Activated T-cell treated with anti-CD3 and anti-CD28 coated beads, Interleukin-2, amount 50 U/mL, for 1 hour (primary cell): Measurements from ENCODE around the gene ZFAND3.
"Not testable (repeated sequence)": the region's sequence is repeated elsewhere in the genome, so short reads cannot be mapped to it uniquely, and the experiment has no call there.

ENCODE experiments used
- DNase-seq: peaks from one replicate; pipeline ENCODE4 v3.0.0-alpha.2; 2020

Gene ZFAND3

DNA sequence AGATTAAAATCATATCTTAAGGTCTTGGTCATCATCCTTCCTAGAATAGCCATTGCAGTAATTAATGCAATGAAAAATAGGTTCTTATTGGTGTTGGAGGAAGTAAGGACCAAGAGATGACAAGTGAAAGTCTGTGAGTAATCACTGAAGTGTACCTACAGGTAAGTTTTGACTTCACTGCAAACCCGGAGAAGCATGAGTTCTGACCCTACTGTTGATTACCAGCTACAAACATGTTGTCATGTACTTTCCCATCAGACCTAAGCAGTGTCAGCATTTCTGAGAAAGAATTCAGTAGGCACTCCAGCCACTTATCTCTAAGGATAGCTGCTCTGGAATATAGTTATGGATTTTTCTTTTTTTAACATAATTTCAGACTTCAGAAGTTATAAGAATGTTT lies 280.9 kb downstream of the ZFAND3 start:
- no peak for DNase-seq

DNA sequence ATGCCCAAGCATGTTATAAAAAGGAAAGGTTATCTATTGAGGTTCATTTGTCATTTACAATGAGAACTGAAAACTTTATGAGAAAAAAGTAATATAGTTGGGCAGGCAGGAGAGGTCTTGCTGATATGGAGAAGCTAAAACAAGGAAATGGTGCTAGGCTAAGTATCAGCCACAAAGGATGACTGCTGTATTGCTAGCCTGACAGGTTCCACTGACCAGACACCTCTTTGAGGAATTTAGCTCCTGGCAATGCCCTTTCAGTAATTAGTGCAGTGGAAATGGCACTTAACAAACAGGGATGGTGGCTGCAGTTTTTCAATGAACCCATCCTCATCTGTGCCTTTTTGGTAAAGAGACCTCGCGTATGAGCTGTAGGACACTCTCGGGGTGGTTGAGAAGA lies 284.4 kb downstream of the ZFAND3 start:
- no peak for DNase-seq

DNA sequence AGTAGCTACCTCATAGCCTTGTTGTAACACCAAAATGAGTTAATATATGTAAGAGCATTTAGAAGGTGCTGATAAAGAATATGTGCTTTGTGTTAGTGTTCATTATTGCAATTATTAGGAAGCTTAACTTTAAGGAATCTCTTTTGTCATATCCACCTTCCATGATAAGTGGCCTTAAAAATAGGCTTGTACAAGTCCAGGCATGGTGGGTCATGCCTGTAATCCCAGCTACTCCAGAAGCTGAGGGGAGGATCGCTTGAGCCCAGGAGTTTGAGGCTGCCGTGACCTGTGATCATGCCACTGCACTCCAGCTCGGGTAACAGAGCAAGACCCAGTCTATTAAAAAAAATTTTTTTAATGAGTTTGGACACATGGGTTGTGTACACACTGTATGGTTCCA lies 285.5 kb downstream of the ZFAND3 start:
- no peak for DNase-seq

DNA sequence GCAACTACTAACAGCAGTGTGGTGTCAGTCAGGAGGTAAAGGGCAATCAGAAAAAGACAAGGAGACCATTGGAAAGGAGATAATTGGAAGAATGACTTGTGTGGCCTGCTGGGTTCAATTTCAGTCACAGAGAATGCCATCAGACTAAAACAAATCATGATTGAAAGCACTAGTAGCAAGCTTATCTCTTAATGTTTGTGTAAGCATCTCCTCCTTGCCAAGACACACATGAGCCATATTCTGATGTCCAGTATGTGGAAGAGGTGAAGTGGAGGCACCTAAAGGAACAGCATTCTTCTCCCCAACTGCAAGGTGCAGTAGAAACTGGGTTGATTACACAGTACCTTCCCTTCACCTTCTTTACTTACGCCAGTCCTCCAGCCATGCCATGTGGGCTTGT lies 287.5 kb downstream of the ZFAND3 start:
- DNase-seq: no peak

DNA sequence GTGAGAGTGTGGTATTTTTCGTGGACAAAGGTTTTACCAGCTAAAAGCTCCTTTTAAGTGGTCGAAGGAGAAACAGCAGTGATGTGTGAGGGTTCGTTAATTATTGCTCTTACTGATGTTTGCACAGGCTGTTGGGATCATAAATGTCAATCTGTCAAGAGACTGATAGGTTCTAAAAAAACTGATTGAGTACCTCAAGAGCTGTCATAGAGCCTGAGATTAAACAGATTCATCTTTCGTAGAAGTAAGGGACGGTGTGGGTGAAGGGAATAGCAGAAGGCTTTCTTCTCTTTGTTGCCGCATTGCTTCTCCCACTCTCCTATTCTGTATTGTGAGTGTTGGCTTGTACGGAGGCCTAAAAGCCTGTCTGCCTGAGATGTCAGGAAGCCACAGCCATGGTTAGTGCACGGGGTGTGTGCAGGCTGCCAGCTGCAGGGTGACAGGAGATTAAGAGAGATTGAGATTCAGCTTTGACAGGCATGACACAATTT lies 291.0 kb downstream of the ZFAND3 start:
- DNase-seq: no peak

DNA sequence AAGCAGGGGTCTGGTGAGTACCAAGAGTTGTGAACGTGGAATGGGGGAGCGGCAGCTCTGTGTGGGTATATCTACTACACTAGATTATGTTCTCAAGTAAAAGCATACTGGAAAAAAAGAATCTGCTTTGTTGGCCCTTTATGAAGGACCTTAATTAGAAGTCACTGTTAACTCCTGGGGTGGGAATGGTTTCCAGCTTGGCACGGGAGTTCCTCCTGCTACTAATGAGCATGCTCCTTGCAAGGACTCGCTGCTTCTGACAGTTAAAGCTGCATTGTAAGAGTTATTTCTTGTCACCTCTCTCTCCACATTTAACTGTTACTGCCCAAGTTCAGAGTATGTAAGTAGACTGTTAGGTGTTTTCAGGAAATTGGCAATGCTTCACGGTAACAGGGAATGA lies 292.7 kb downstream of the ZFAND3 start:
- no peak for DNase-seq

DNA sequence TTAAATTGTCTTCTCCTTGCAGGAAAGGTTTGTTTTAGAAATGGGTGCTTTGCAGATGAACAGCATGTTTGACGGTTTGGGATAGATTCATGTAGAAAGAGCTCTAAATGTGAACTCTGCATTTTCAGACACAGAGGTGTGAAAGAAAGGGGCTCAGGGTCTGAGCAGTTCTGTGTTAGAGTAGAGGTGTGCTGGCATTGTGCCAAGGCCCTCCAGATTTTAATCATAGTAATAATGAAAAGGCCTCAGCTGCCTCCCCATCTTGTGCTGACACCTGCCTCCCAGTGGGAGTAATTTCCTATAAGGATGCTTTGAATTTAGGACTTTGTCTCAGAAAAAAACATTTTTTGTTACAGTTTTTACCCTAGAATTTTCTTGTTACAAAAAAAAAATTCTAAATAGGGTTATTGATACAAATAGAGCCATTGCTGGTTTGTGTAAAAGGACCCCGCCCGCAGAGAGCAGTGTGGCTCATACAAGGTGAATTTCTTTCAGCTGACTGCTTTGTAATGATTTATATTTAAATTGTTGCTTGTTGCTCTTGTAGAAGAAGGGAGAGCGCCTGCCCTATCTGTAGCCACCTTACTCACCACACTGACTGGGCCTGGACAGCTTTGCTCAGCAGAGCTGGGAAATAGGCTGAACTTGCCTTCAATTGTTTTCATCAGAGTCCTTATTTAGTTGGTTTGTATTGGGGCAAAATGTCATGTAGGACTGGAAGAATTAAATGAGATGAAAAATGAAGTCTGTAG lies 294.5 kb downstream of the ZFAND3 start:
- no peak for DNase-seq

DNA sequence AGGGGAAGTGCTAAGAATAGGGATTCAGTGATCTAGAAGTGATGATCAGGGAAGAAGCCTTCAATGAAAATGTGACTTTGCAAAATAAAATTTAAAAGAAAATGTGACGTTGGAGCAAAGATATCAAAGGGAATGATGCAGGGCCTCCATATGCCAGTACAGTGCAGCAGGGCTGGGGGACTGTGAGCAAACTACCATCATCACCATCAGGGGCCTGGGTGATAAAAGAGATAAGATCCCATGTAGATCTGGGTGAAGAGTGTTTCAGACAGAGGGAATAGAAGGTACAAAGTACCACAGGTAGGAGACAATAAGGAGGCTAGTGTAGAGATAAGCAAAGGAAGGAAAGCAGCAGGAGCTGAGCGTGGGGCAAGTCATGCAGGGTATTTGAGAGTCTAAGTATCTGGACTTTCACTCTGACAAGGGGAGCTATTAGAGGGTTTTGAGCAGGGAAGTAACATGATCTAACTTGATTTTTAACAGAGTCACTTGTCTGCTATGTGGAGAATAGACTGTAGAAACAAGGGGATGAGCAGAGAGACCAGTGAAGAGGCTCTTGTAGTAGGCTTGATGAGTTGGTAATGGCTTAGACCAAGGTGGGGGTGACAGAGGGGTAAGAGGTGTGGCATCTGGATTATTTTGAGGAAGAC lies 295.6 kb downstream of the ZFAND3 start:
- DNase-seq: no peak

DNA sequence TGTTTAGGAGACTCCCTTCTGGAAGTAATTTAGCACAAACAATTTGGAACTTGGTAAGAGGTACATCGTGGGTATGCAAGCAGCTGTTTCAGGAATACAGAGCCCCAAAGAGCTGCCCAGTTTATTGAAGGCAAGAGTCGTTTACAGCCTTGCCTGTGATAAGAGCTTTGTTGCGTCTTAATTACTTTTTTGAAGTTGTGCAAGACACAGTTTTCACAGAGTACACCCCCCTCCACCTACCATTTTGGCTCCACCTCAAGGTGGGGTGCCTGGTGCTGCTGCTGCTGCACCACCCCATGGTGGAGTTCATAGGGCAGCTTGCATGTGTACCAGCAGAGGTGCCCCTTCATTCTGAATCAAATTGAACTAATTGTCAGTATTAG lies 296.1 kb downstream of the ZFAND3 start:
- DNase-seq: no peak

DNA sequence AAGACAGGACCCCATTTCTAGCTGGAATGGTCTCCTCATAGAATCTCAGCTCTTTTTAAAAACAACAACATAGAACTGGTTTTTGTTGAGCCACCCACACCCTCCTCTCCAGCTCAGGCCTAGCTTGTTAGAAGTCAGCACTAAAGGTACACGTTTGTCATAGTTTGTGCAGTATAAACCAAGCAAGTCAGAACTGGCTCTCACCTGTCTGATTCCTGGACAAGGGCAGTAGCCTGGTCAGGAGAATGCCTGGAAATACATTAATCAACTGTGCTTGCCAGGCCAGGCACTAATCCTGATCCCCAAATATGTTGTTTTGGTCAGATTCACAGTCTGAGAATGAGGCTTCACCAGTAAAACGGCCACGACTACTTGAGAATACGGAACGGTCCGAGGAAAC lies 296.7 kb downstream of the ZFAND3 start:
- DNase-seq: no peak

DNA sequence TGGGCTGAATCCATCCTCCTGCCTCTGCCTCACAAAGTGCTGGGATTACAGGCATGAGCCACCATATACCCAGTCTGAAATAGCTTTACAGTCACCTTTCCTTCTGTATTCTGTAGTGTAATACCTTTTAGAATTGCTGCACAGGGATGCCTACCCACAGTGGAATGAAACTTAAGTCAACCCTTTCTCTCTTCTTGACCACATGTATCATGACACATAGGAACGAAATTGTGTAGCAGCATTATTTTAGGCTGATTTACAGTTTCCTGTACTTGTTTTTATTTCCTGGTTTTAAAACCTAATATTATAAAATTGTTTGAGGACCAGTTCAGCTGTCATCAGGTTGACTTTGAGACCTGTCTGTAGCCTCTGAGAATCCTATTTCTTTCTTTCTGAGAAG lies 297.8 kb downstream of the ZFAND3 start:
- no peak for DNase-seq

DNA sequence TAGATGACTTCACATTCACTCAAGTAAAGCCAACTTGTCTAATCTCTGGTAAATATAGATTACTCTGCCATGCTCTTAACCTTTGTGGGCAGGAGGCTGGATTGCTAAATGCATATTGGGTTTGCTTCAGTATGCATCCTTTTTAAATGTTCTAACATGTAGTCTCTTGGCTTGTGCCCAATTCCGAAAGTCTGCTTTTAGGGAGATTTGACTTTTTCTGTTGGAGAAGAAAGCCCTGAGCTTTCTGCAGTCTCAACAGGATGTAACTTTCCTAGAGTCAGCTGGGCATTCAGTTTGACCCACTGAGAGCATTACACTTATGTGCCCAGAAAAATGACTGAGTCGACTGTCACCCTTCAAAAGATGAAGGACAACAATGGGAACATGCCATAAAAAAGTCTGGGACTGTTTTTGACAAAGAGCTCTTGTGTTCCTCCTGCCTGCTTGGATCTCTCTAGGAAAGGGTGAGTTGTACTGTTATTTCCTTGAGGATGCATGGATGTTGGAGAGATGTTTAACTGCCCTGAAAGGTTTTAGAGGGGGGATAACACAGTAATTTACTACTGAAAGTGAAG lies 299.4 kb downstream of the ZFAND3 start:
- DNase-seq: no peak

DNA sequence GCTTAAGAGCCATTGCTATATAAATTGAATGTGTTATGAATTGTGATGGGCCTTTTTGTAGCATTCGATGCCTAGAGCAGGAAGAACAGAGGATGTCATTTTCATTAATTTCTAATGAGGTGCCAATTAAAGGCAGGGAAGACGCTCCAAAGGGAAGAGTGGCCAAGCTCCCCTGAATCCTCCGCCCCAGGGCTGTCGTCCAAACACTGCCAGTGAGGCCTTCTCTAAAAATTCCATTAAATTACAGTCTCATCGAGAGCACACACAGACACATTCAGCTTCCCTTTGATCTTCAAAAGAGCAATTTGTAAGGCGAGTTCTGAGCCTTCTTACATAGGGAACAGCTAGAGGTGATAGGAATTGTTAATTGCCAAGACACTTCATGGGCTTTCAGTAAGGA lies 300.0 kb downstream of the ZFAND3 start:
- DNase-seq: no peak

DNA sequence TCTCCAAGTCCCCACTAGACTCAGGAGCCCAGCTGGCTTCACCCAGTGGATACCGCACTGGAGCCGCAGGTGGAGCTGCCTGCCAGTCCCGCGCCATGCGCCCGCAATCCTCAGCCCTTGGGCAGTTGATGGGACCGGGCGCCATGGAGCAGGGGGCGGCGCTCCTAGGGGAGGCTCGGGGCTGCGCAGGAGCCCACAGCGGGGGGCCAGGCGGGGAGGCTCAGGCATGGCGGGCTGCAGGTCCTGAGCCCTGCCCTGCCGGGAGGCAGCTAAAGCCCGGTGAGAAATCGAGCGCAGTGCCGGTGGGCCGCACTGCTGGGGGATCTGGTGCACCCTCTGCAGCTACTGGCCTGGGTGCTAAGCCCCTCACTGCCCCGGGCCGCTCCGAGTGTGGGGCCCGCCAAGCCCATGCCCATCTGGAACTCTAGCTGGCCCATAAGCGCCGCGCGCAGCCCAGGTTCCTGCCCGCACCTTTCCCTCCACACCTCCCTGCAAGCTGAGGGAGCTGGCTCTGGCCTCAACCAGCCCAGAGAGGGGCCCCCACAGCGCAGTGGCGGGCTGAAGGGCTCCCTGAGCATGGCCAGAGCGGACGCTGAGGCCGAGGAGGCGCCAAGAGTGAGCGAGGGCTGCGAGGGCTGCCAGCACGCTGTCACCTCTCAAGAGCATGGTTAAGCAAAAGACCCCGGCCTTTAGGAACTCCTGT lies 304.8 kb downstream of the ZFAND3 start:
- DNase-seq: not testable (repeated sequence)

DNA sequence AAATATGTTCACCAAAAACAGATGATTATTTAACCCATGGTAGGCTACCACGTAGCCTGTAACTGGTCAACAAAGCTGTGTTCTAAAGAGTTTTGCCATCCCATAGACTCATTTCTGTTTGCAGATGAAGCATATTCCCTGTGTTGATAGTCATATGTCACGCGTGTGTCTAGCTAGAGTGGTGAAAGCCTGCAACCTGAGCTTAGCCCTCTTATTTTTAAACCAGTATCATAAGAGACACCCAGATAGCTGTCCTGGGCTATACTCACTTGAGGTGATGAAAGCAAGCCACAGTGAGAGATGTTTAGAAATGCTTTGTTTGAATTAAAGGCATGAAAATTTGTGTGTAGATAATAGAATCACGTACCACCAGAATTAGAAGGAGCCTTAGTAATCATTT lies 307.8 kb downstream of the ZFAND3 start:
- DNase-seq: no peak

DNA sequence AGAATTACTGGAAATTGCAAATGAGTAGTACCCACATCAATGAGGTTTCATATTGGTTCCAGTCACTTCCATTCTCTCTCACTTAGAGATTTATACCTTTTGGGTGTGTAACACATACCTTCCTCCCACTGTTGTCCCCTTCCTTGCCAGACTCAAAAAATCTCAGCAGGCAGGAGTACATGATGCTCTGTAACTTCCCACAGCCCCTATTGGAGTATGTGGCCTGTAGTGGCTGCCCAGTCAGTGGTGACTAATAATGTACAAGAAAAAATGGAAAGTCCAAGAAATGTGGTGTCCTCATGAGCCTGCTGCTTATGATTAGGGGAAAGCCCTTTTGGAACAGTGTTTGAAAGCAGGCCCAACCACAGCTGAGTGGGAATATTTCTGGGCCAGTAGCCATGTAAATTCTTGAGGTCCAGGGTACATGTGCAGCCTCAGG lies 312.0 kb downstream of the ZFAND3 start:
- DNase-seq: no peak

DNA sequence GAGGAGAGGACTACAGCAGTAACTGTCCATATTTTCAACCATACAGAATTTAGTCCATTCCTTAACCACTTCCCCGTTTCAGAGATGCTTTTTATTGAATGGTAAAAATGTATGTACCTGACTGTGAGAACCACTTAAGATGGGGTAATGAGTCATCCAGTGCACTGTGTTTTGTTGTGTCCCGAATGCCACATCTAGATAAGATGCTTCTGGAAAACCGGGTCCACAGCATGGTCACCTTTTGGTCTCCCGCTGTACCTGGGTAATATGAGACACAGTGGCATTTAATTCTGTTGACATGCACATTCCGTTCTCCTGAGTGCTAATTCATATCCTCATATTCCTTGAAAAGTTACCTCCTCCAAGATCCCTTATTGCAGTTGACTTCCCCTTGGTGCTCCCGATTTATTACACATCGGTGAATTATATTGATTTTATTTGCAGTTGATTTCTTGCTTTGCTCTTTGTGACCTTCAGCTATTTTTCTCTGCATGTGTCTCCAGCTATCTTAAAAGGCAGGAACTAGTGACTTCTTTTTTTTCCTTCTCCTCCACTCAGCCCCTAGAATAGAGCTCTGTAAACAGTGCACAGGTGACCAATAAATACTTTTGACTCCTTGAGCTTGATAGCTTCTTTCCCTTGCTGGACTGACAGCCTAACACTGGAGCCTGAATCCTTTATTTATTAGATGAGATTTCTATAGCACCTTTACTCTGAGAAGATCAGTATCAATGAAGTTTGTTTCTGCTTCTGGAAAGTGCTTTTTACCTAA lies 314.6 kb downstream of the ZFAND3 start:
- DNase-seq: no peak

DNA sequence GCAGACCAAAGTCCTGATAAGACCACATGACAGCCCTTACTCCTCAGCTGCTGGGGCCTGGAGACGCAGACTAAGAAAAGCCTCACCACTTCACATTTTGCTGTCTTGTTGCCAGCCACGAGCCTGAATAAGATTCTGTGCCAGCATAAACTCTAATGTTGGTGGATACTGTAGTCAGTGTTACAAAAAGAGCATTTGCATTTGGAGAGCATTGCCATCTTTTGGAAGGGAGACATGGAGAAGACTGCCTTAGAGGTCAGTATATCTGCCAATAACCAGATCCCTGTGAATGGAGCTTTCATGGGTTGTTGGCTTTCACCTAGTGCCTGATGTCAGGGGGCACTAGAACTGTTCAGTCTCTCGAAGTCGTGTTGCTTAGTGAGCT lies 315.2 kb downstream of the ZFAND3 start:
- DNase-seq: no peak

DNA sequence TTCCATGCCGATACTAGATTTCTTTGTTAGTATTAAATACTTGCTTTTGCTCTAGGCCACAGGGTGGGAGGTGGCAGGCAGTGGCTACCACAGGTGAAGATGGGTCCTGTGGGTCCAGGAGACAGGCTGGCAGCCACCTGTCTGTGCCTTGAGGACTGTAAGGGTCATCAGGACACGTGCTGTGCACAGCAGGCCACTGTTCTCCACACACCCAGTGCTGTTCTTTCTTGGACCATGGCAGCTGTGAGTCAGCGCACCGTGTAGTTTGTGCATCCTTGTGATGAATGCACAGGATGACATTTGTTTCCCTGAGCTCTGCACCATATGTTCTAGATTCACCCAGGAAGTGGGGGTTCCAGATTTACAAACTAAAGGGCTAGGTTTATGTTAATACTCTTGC lies 317.0 kb downstream of the ZFAND3 start:
- no peak for DNase-seq

DNA sequence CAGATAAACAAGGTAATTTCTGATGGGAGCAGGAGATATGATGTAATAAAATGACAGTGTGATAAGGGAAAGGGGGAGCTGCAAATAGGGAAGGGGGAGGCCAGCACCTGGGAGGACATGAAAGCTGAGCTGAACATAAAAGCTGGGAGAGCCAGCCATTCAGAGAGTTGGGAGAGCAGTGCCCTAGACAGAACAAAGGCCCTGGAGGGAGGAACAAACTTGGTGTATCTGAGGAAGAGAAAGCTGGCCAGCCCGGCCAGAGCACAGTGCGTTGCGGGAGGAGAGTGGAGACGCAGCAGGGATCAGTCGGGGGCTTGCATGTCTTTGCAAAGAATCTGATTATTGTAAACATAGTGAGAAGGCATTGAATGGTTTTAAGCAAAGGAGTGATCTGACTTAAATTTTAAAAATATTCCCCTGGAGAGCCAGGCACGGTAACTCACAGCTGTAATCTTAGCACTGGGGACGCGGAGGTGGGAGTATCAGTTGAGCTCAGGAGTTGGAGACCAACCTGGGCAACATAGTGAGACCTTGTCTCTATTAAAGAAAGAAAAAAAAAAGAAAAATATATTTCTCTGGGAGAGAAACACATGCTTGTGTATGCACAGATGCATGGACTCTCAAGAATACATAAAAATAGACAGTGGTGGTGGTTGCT lies 318.2 kb downstream of the ZFAND3 start:
- DNase-seq: no peak

DNA sequence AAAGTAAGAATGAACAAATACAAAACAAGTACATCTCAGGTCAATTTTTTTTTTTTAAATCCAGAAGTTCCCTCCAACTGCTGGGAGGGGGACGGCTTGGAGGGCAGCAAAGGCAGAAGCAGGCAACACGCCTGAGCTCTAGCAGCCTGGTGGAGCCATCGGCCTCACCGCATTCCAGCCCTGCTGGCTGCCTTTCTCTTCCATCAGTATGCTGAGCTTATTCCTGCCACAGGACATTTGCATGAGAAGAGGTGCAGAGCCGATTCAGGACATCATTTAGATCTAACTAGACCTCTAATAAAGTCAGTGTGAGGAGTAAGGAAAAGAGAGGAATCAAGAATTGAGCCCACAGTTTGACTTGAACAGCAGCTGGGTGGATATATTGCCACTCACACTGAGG lies 318.8 kb downstream of the ZFAND3 start:
- no peak for DNase-seq

DNA sequence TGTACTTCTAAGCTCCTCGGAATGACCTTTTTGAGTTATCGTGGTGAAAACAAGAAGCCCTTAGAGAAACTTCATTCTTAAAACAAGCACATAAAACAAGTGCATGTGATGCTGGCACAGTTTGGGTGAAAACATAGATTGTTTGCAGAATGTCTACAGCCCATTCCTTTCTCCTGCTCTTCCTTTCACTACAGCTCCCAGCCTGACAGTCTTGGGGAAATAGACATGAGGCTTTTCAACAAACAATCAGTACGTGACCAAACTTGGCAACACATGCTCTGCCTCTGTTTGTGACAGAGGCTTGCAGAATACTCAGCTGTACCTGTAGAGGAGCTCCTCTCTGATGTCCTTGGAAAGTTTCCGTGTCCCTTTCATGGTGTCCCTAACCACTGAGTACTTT lies 321.6 kb downstream of the ZFAND3 start:
- DNase-seq: no peak
